WTC11 (cell line): Measurements from ENCODE around the gene TNRC6C.

Source experiments
- ATF2 ChIP-seq: sonication (generic); formaldehyde crosslinking; IDR thresholded peaks from 2 replicates; pipeline ENCODE4 v1.8.1; 2022; ENCODE audit warnings: low read depth, missing genetic modification reagents, borderline replicate concordance
- CTCF ChIP-seq: fragments of 200-600 bp; IDR thresholded peaks from 2 replicates; pipeline ENCODE4 v1.8.0; 2022; ENCODE audit warnings: antibody characterized with exemption
- E2F1 ChIP-seq: sonication (generic); formaldehyde crosslinking; IDR thresholded peaks from 2 replicates; pipeline ENCODE4 v1.8.0; 2022; ENCODE audit warnings: mild to moderate bottlenecking, missing genetic modification reagents
- IRF1 ChIP-seq: sonication (generic); formaldehyde crosslinking; IDR thresholded peaks from 2 replicates; pipeline ENCODE4 v1.8.0; 2023; ENCODE audit warnings: missing genetic modification reagents
- NR3C1 ChIP-seq: sonication (generic); formaldehyde crosslinking; conservative IDR thresholded peaks from 2 replicates; pipeline ENCODE4 v1.8.1; 2023; ENCODE audit warnings: low read depth, mild to moderate bottlenecking, missing genetic modification reagents
- SOX15 ChIP-seq: fragments of 250-450 bp; sonication (Bioruptor Pico); IDR thresholded peaks from 2 replicates; pipeline ENCODE4 v1.9.0; 2021; ENCODE audit warnings: mild to moderate bottlenecking
- SP1 ChIP-seq: sonication (generic); formaldehyde crosslinking; conservative IDR thresholded peaks from 2 replicates; pipeline ENCODE4 v1.8.1; 2022; ENCODE audit warnings: missing genetic modification reagents
- TEAD4 ChIP-seq: sonication (generic); formaldehyde crosslinking; IDR thresholded peaks from 2 replicates; pipeline ENCODE4 v1.8.0; 2022; ENCODE audit warnings: mild to moderate bottlenecking, missing genetic modification reagents

GRCh38 chr17:78000341-78000740 is 41.8 kb downstream of the TNRC6C start:
- TF ChIP-seq ATF2 (CRISPR knock-in tag) (no peak), SOX15 (no peak), CTCF (no peak), E2F1 (CRISPR knock-in tag) (no peak), NR3C1 (CRISPR knock-in tag) (no peak), IRF1 (CRISPR knock-in tag) (no peak), SP1 (no peak), TEAD4 (CRISPR knock-in tag) (no peak)
